Activated CD4-positive, alpha-beta T cell treated with anti-CD3 and anti-CD28 coated beads for 4 hours (primary cell): ENCODE results near the gene PIP4K2A.
A peak's percentile ranks its signal among the peaks of the same experiment; 100 is the strongest.
"Not testable (repeated sequence)": the region's sequence is repeated elsewhere in the genome, so short reads cannot be mapped to it uniquely, and the experiment has no call there.

ENCODE experiments used
- DNase-seq, 2 donors: peaks; one replicate each; pipeline ENCODE4 v3.0.0-alpha.2; 2020

Gene PIP4K2A

GRCh38 chr10:22718659-22719058, 4.3 kb upstream of the PIP4K2A start:
- DNase-seq, result not testable (repeated sequence)

GRCh38 chr10:22717728-22718127, 3.4 kb upstream of the PIP4K2A start:
- DNase-seq, result no peak

GRCh38 chr10:22716943-22717342, 2.6 kb upstream of the PIP4K2A start:
- no peak for DNase-seq

- DNase-seq, result no peak
Measured at GRCh38 chr10:22715290-22715625, 880 bp upstream of the PIP4K2A start.

- DNase-seq, result peak; percentile 35 to 38
Measured at GRCh38 chr10:22713853-22714478, 412 bp downstream of the PIP4K2A start.

GRCh38 chr10:22712956-22713852, 1.2 kb downstream of the PIP4K2A start:
- DNase-seq, result peak; percentile 27 to 46

GRCh38 chr10:22712211-22712955, 2.0 kb downstream of the PIP4K2A start:
- no peak for DNase-seq

- DNase-seq, result no peak
Measured at GRCh38 chr10:22711373-22711772, 3.0 kb downstream of the PIP4K2A start.

- DNase-seq, result peak; percentile 25 to 29
Measured at GRCh38 chr10:22710139-22710745, 4.1 kb downstream of the PIP4K2A start.

- no peak for DNase-seq
Measured at GRCh38 chr10:22708772-22709171, 5.6 kb downstream of the PIP4K2A start.

GRCh38 chr10:22705527-22705926, 8.9 kb downstream of the PIP4K2A start:
- no peak for DNase-seq

- no peak for DNase-seq
Measured at GRCh38 chr10:22704942-22705341, 9.4 kb downstream of the PIP4K2A start.

GRCh38 chr10:22704471-22704911, 9.9 kb downstream of the PIP4K2A start:
- no peak for DNase-seq

GRCh38 chr10:22702348-22702747, 12.0 kb downstream of the PIP4K2A start:
- DNase-seq, result no peak

- DNase-seq, result no peak
Measured at GRCh38 chr10:22701132-22701826, 13.1 kb downstream of the PIP4K2A start.

GRCh38 chr10:22700489-22700888, 13.9 kb downstream of the PIP4K2A start:
- DNase-seq, result no peak

- no peak for DNase-seq
Measured at GRCh38 chr10:22699976-22700375, 14.4 kb downstream of the PIP4K2A start.

- DNase-seq, result no peak
Measured at GRCh38 chr10:22698941-22699440, 15.4 kb downstream of the PIP4K2A start.

GRCh38 chr10:22697800-22698199, 16.6 kb downstream of the PIP4K2A start:
- DNase-seq, result no peak

- no peak for DNase-seq
Measured at GRCh38 chr10:22697101-22697500, 17.3 kb downstream of the PIP4K2A start.

GRCh38 chr10:22693860-22694259, 20.5 kb downstream of the PIP4K2A start:
- DNase-seq, result no peak

- DNase-seq, result no peak
Measured at GRCh38 chr10:22693371-22693784, 21.0 kb downstream of the PIP4K2A start.
